ENCODE results near the gene ZNF609.

DNA sequence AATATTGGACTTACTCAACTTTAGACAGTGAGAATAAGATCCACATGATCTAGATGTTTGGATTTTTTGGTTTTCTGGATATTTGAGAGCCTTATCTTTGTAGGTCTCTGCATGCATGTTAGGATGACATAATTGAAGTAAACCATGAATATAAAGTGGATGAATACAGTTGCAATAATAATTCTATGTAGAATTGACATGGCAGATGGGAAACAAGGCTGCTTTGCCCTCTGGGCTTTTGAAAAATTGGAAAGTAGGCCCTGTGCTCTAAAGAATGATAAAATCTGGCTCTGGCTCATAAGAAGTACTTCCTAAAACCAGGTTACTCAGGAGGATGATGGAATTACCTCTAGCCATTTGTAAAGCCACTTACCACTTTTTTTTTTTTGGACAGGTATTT lies 86.9 kb downstream of the ZNF609 start:
- TF ChIP-seq EZH2 (IDR thresholded peaks at IDR 0.05) (no peak), EZH2phosphoT487 (IDR thresholded peaks at IDR 0.05) (no peak)
- TF ChIP-seq, protein P1, sequence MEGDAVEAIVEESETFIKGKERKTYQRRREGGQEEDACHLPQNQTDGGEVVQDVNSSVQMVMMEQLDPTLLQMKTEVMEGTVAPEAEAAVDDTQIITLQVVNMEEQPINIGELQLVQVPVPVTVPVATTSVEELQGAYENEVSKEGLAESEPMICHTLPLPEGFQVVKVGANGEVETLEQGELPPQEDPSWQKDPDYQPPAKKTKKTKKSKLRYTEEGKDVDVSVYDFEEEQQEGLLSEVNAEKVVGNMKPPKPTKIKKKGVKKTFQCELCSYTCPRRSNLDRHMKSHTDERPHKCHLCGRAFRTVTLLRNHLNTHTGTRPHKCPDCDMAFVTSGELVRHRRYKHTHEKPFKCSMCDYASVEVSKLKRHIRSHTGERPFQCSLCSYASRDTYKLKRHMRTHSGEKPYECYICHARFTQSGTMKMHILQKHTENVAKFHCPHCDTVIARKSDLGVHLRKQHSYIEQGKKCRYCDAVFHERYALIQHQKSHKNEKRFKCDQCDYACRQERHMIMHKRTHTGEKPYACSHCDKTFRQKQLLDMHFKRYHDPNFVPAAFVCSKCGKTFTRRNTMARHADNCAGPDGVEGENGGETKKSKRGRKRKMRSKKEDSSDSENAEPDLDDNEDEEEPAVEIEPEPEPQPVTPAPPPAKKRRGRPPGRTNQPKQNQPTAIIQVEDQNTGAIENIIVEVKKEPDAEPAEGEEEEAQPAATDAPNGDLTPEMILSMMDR (IDR thresholded peaks at IDR 0.05) = no peak

Measured in neural progenitor cell (in vitro differentiated cells).